HG03457 (cell line): Measurements from ENCODE around the gene RNGTT.
A peak's percentile ranks its signal among the peaks of the same experiment; 100 is the strongest.
"Not testable (repeated sequence)": the region's sequence is repeated elsewhere in the genome, so short reads cannot be mapped to it uniquely, and the experiment has no call there.

Experiments
- ATAC-seq: cut with Tn5 transposase; IDR thresholded peaks from one replicate; pipeline ENCODE4 v1.9.1; 2021; ENCODE audit warnings: moderate number of reproducible peaks; ENCODE audit not compliant: unreplicated experiment

Gene RNGTT

DNA sequence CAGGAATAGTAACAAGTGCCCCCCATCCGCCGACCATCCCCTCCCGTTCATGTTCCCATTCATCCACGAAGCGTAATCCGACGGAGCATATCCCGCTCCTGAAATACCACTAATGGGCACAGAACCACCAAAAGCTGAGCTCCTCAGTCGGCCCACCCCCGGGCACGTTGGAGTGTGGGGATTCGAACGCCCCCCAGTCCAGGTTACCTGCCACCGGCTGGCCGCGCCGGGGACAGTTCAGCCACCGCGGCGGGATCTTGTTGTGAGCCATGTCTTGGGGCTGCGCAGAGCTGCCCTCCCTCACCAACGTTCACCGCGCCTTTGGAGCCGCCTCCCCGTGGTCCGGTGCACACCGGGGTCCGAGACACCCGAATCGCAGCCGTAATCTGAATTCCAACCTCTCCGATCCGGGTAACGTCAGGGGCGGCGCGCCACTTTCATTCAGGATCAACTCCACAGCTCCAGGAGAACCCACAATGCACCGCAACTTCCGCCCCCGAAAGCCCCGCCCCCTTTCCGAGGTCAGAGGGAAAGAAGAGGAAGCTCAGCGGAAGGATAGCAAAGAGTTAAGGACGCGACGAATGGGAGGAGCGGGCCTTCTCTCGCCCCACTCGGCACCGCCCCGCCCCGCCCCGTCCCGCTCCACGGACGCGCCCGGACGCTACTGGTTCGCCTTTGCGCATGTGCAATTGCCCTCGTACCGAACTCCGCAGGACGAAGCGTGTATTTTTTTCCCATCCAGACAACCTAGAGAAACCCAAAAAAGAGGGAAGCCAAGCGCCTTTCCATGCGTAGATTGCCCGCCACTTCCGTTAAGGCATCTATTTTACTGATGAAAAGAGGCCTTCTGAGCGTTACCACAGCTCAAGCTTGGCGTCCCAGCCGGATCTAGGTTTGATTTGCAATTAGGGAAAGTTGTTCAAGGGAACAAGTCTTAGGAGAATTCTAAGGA, at the start of gene RNGTT:
Gene RNGTT, minus strand, starts transcription at position 480 of the 952 bp plus-strand sequence. Its CDS starts 209 bp downstream, at position 271.
- ATAC-seq: peak; percentile 96

DNA sequence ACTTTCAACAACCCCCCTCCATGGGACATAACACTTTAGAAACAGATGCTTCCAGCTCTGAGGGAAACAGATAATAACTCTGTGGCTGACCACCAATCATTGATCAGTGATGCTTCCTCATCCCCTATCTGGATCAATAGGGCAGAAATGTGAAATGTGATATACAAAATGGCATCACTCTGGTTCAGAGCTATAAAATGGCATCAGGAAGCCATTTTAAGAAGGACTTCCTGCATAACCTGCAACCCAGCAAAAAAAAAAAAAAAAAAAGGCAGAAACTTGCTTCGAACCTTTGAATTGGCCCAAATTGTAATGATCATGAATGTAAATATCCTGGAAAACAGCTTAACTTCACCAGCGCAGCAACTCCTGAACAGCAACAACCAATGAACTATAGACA, 48.0 kb upstream of the RNGTT start:
- ATAC-seq: no peak

DNA sequence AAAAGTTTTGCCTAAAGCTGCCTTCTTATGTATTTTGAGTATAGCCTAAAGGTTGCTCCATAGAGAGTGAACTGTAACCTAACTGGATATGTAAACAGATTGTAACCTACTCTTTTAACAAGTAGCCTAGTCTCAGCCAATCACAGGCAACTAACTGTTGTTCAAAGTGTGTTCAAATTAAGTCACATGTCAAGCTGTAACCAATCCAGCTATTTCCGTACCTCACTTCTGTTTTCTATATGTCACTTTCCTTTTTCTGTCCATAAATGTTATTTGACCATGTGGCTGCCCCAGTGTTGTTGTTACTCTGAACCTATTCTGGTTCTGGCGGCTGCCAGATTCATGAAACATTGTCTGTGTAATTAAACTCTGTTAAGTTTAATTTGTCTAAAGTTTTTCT, 47.4 kb upstream of the RNGTT start:
- no peak for ATAC-seq

DNA sequence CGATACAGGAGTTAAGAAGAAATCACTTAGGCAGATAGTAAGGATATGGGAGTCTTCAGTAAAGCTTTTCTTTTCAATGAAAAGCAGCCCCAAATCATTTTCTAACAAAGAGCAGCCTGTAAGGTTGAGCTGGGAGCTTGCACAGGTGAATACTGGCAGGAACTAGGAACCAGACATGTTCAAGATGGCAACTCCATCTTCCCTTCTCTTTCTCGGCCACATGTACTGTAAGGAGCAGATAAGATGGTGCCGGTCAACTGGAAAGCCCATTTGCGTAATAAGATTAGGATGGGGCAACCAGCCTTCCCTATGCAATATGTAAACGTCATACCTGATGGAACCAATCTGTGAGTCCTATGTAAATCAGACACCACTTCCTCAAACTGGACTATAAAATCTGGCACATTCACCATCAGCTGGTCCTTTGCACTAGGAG, 46.2 kb upstream of the RNGTT start:
- no peak for ATAC-seq

DNA sequence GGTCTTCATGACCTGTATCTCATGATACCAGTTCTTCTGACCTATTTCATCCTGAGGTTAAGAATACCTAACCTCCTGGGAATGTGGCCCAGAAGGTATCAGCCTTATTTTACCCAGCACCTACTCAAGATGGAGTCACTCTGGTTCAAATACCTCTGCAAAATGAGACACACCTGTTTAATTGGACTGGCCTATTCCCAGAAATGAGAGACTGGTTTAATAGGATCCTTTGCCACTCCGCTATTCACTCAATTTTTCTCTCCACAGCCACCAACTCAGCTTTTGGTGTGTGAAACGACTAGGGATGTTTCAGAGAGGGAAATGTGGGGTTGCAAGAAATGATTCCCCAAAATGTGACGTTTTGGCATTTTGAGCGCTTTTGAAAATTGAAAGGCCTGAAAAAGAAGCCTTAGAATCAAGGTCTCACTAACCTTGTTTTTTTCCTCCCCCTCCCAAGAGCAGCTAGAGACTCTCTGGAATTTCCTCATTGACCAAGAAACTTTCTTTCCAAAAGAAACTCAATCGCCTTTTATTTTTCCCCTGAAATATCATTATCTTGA, 45.5 kb upstream of the RNGTT start:
- no peak for ATAC-seq

DNA sequence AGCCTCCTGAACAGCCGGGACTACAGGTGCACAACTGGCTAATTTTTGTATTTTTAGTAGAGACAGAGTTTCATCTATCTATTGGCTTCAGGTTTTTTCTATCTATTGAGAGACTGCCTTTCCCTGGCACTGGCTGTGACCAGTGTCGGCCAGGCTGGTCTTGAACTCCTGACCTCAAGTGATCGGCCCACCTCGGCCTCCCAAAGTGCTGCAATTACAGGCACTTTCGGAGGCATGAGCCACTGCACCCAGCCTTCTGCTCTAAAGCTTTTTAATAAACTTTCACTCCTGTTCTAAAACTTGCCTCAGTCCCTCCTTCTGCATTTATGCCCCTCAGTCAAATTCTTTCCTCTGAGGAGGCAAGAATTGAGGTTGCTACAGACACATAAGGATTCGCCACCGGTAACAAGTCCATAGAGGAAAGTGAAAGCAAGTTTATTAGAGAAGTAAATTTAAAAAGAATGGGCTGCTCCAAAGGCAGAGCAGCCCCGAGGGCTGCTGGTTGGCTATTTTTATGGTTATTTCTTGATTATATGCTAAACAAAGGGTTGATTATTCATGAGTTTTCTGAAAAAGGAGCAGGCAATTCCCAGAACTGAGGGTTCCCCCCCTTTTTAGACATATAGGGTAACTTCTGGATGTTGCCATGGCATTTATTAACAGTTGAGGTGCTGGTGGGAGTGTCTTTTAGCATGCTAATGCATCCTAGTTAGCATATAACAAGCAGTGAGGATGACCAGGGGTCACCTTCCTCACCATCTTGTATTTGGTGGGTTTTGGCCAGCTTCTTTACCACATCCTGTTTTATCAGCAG, 44.8 kb upstream of the RNGTT start:
- ATAC-seq: no peak

DNA sequence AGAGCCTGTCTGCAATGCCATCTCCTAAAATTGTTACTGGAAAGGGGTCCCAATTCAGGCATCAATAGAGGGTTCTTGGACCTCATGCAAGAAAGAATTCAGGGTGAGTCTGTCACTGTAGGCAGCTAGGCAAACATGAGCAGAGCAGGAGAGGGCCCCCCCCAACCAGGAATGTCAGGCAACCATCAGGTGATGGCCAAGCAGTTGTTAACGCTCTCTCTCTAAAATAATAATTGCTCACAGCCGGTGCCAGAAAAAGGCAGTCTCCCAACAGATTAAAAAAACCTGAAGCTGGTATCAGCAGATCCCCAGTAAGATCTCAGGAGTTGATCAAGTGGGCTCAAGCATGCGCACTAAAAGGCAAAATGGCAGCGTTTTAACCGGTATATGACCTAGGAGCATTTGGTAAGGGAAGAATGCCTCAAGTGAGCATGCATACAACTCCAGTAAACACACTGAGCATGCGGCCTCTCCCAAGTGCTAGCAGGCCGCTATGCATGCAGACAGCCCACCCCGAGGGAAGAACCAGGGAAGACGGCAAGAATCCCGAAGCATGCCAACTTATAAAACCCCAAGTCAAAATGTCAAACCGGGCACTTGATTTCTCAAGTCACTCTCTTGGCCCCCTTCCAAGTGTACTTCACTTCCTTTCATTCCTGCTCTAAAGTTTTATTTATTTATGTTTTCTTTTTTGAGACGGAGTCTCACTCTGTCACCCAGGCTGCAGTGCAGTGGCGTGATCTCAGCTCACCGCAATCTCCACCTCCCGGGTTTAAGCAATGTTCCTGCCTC, 44.0 kb upstream of the RNGTT start:
- ATAC-seq: no peak

DNA sequence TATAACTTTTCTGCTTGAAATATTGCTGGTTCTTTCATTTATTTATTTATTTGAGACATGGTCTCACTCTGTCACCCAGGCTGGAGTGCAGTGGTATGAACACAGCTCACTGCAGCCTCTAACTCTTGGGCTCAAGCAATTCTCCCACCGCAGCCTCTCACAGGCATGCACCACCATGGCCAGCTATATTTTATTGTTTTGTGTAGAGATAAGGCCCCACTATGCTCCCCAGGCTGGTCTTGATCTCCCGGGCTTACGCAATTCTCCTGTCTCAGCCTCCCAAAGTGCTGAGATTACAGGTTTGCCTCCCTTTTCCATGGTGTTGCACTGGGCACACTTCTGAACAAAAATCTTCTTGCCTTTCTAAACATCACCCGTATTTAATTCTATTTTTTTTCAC, 39.1 kb upstream of the RNGTT start:
- ATAC-seq: no peak

DNA sequence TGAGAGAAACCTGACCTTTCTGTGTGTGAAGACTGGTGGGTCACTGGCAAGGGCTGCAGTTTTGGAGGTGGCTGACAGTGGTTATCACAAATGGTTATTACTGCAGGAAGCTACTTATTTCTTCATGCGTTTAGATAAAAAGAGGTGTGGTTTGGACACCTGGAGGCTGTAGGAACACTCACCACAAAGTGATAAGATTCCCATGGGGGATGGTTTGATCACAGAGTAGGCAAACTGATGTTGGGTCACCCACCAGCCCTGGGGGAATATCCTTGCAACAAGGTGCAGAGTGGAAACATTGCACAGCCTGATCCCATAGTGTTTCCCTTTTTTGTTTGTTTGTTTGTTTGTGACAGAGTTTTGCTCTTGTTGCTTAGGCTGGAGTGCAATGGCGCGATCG, 33.9 kb upstream of the RNGTT start:
- no peak for ATAC-seq

DNA sequence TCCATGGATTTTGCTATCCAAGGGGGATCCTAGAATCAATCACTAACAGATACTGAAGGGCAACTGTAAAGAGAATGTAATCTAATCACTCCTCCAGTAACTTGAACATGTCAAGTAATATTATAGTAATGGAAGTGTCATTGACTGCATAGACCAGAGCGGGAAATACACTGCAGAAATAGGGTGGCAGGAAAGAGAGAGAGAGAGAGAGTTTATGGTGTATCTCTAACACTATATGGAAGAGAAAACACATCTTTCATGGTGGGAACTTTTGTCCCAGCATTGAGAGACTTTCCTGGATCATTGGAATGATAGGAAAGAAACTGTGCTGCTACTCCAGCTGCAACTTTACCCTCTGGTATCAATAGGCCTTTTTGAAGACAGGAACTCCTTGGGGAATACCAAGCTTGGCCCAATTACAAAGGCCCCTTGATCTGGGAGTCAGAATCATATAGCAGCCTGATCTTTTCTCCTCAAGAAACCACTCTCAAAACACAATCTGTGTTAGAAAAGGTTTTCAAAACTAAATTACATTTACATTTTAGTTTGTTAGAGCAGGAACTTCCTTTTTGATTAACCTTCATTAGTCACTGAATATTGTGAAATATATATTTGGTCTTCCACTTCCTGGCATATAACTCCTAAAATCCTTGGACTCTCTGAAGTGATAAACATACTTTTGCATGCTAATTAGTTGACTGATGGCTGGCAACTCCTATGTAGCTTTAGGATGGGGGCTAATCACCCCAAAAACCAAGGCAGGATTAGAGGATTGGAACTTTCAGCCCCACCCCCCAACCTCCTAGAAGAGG, 29.5 kb upstream of the RNGTT start:
- no peak for ATAC-seq

DNA sequence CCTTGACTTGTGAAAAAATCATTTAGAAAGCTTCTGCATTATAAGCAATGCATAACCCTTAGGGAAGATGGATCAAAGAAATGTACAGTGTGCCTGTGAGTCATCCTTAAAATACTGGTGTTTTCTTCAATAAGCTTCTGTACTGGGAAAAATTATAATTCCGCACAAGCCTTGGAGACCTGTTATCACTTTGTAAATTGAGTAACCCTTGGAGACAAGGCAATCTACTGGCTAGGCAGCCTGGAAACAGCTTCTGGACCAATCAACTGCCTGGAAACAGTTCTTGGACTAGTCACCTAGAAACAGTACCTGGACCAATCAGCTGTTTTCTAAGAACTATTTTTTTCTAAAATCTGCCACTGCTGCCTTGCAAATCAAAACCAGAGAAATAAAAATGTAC, 25.8 kb upstream of the RNGTT start:
- no peak for ATAC-seq

DNA sequence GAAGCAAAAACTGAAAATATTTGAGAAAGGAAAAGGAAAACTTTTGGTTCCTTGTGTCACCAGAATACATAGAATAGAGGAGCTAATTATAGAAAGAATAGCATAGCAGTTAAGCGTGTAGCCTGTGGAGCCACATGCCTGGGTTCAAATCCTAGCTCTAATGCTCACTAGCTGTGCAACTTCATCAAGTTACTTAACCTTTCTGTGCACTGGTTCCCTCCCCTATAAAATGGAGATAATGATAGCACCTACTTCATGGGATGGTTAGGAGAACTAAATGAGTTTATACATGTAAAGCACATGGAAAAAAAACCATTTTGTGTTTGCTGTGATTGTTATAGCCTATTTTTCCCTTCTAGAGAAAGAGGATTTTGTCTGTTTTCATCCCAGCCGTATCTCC, 24.5 kb upstream of the RNGTT start:
- no peak for ATAC-seq

DNA sequence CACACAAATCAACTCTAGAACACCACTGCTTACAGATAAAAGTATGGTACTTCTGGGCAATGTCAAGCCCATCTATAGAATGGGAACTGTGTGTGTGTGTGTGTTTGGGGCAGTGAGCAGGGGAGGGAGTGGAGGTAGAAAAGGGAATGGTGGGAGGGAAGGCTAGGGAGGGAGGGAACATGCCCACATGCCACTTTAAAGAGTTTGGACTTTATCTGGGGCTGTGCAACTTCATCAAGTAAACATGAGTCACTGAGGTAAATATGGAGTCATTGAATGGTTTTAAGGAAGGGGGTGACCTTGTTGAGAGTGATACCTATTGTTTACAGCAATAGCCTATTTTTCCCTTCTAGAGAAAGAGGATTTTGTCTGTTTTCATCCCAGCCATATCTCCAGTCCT, 22.5 kb upstream of the RNGTT start:
- no peak for ATAC-seq

DNA sequence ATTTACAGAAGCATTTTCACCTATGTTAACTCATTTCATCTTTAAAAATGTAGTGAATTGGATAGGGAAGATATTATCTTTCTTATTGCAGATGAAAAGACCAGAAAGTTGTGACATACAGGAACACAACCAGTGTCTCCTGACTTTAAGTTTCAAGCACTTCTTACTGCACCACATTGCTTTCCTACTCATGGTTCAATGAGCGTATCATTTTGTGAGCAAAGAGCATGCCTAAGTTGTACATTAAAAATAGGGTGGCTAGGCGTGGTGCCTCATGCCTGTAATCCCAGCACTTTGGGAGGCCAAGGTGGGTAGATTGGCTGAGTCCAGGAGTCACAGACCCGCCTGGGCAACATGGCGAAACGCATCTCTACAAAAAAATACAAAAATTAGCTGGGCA, 21.2 kb upstream of the RNGTT start:
- no peak for ATAC-seq

DNA sequence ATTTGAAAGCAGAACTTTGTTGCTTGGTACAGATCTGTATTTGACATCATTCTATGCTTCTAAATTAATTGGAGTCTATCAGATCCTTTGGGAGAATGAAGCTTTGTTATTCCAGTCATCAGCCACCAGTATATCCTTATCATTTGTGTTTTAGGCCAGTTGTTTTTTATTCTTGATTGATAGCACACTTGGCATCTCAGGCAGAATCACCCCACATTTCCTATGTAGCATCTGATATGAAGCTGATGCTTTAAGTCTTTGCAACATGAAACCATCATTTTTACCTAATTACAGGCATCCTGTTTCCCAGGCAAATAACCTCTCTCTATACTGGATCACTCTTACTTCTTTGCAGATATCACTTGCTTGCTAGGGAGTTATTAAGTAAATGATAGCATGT, 20.7 kb upstream of the RNGTT start:
- ATAC-seq: no peak

DNA sequence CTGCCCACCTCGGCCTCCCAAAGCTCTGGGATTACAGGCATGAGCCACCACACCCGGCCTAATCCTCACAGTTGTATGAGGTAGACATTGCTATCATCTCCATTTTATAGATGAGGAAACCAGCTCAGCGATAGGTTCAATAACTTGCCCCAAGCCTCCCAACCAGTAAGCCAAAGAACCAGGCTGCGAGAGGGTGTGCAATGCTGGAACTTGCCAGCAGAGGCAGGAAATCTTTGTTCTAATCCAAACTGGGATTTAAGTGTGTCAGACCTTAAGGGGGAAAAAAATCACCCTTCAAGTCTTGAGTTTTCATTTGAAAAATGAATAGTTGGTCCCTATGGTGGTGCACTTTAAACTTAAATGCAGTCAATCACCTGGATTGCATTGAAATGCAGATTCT, 20.1 kb upstream of the RNGTT start:
- no peak for ATAC-seq

DNA sequence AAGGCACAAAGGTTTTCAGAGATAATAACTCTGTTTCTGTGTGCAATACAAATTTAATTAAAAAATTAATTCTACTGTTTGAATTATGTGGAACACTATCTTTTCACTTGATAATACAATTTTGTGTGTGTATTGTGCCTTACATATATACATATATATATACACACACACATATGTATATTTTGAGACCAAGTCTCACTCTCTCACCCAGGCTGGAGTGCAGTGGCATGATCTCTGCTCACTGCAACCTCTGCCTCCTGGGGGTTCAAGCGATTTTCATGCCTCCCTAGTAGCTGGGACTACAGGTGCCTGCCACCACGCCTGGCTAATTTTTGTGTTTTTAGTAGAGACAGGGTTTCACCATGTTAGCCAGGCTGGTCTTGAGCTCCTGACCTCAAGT, 19.7 kb upstream of the RNGTT start:
- ATAC-seq: not testable (repeated sequence)

DNA sequence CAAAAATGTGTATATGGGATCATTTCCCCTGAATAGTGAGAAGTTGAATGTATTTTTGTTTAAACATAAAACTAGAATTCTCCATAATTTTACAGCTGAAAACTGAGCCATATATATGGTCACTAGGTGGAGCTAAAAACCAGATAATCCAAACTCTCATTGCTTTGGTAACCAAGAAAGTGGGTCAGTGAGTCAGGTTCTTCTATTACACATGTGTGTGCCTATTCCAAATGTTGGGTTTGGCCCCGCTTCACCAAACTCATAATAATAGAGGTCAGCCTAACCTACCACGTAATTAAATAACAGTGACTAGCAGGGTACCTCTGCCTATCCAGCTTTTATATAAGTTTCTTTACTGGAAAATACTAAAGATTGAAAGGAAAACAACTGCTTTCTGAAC, 19.3 kb upstream of the RNGTT start:
- no peak for ATAC-seq

DNA sequence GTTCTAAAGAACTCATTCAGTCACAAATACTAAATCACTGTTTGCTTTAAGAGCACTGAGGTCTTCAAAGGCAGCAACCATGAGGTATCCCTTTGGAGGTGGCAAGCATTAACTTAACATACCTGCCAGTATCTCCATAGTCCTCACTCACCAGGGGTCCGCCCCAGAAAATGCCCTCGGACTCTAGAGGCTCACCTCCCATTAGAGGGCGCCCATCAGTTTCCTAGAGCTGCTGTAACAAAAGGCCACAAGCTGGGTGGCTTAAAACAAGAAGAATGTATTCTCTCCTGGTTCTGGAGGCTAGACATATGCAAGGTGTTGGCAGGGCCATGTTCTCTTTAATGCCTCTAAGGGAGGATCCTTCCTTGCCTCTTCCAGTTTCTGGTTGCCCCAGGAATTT, 12.0 kb upstream of the RNGTT start:
- no peak for ATAC-seq
